H1 (cell line): ENCODE measurements around the gene KSR2.

Source experiments
- CEBPB ChIP-seq: IDR thresholded peaks from 2 replicates; pipeline ENCODE4 v1.6.1; 2012; ENCODE audit warnings: low read depth, low read length
- EP300 ChIP-seq, 2 experiments: IDR thresholded peaks; 1 replicate in 1 of 2; 2 replicates in 1 of 2; pipeline ENCODE4 v1.6.1; 2011 to 2012; ENCODE audit warnings: low read depth in 2 of 2, low read length in 2 of 2, mild to moderate bottlenecking in 2 of 2, borderline replicate concordance in 1 of 2, inconsistent platforms in 1 of 2, moderate library complexity in 1 of 2
- KDM1A ChIP-seq: fragments of 200-600, 300-600 bp; sonication (generic); IDR thresholded peaks from 2 replicates; pipeline ENCODE4 v1.7.1; 2016; ENCODE audit warnings: mild to moderate bottlenecking, low read length, borderline replicate concordance
- POLR2A ChIP-seq, 2 experiments: IDR thresholded peaks; 1 replicate in 1 of 2; 2 replicates in 1 of 2; pipeline ENCODE4 v1.6.1; 2011; ENCODE audit warnings: low read depth in 2 of 2, low read length in 2 of 2, mild to moderate bottlenecking in 2 of 2; ENCODE audit errors: control extremely low read depth in 1 of 2
- SIN3A ChIP-seq, 2 experiments: IDR thresholded peaks in 1 of 2; conservative IDR thresholded peaks in 1 of 2; 2 replicates each; pipeline ENCODE4 v1.6.1; 2011 to 2012; ENCODE audit warnings: low read length in 2 of 2, improper control_type of control experiment in 1 of 2, low read depth in 1 of 2, mild to moderate bottlenecking in 1 of 2
- SP4 ChIP-seq: IDR thresholded peaks from 2 replicates; pipeline ENCODE4 v1.6.1; 2012; ENCODE audit warnings: low read length, inconsistent platforms
- TAF7 ChIP-seq: optimal IDR thresholded peaks from 2 replicates; pipeline ENCODE3; 2011; ENCODE audit warnings: low read depth, mild to moderate bottlenecking, inconsistent platforms, low read length, moderate library complexity, borderline replicate concordance
- ZNF274 ChIP-seq: IDR thresholded peaks from 2 replicates; pipeline ENCODE4 v1.7.0; 2012; ENCODE audit warnings: low read length, borderline replicate concordance; ENCODE audit errors: extremely low read depth
- TF ChIP-seq, protein P1 (sequence below), 3 experiments: IDR thresholded peaks; 1 replicate in 2 of 3; 2 replicates in 1 of 3; pipeline versions ENCODE4 v1.5.1 to v1.6.1; 2011; ENCODE audit warnings: low read length in 3 of 3, mild to moderate bottlenecking in 3 of 3, inconsistent platforms in 2 of 3, low read depth in 1 of 3, moderate library complexity in 1 of 3; ENCODE audit not compliant: insufficient read depth in 1 of 3; ENCODE audit errors: control extremely low read depth in 1 of 3

DNA sequence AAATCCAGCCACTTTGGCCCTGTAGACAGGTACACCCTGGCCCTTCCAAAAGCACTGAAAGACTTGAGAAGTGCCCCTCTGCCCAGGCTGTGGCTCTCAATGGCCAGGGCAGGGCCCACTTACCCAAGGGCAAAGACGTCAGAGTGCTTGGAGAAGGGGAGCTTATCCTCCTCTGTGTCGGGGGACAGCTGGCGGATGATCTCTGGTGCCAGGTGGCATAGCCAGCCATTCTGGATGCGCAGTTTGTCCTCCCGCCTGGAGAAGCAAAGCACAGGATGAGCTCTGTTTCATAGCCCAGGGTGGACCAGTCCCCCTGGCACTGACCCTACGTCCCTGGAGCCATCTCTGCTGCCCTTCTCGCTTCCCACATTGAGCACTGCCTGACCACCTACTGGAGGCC, 492.4 kb downstream of the KSR2 start:
- TF ChIP-seq POLR2A (IDR thresholded peaks at IDR 0.05; ENCODE audit: control extremely low read depth in 1 of 2, low read depth in 2 of 2, low read length in 2 of 2) (no peak), ZNF274 (no peak), SP4 (no peak), KDM1A (no peak), SIN3A (conservative IDR thresholded peaks at IDR 0.05 in 1 of 2, IDR thresholded peaks at IDR 0.05 in 1 of 2; ENCODE audit: low read depth in 1 of 2, low read length in 2 of 2) (no peak), EP300 (IDR thresholded peaks at IDR 0.05; ENCODE audit: borderline replicate concordance in 1 of 2, low read depth in 2 of 2, low read length in 2 of 2) (no peak), TAF7 (no peak), CEBPB (no peak)
- TF ChIP-seq, protein P1, sequence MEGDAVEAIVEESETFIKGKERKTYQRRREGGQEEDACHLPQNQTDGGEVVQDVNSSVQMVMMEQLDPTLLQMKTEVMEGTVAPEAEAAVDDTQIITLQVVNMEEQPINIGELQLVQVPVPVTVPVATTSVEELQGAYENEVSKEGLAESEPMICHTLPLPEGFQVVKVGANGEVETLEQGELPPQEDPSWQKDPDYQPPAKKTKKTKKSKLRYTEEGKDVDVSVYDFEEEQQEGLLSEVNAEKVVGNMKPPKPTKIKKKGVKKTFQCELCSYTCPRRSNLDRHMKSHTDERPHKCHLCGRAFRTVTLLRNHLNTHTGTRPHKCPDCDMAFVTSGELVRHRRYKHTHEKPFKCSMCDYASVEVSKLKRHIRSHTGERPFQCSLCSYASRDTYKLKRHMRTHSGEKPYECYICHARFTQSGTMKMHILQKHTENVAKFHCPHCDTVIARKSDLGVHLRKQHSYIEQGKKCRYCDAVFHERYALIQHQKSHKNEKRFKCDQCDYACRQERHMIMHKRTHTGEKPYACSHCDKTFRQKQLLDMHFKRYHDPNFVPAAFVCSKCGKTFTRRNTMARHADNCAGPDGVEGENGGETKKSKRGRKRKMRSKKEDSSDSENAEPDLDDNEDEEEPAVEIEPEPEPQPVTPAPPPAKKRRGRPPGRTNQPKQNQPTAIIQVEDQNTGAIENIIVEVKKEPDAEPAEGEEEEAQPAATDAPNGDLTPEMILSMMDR (IDR thresholded peaks at IDR 0.05; ENCODE audit: control extremely low read depth in 1 of 3, insufficient read depth in 1 of 3, low read depth in 1 of 3, low read length in 3 of 3): no peak
